AG08395 (cell line): ENCODE data around the gene NRXN3.

Source experiments
- DNase-seq: peaks from one replicate; pipeline ENCODE4 v3.0.0; 2012; ENCODE audit warnings: mixed read lengths, low spot score

NRXN3 gene

DNA sequence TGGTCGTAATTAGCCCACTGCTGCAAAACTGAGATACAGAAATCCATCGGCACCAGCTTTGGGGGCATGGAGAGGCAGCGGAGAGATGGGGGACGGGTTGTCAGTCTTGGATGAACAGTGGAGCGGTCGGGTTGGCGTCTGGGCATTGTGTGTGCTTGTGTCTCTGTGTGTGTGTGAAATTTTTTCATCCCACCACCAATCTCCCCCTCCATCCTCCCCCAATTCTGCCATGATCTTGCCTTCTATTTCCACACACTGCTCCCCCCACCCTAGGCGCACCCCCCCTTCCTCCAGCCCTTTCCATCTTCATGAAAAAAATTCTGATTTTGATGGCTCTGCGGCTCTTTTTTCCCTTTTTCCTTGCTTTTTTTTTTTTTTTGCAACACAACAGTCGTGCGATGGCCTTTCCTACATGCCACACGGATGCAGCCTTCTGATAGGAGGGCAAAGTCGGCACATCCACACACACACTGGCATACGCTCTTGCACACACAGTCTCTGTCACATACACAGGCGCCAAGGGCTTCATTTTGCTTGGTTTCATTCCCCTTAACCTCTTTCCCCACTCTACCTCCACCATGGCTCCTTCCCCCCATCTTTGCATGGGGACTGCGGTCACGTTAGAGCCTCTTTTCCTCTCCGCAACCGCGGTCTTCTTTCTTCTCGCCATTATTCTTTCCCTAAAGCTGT is 3.3 kb downstream of the NRXN3 start:
- no peak for DNase-seq

DNA sequence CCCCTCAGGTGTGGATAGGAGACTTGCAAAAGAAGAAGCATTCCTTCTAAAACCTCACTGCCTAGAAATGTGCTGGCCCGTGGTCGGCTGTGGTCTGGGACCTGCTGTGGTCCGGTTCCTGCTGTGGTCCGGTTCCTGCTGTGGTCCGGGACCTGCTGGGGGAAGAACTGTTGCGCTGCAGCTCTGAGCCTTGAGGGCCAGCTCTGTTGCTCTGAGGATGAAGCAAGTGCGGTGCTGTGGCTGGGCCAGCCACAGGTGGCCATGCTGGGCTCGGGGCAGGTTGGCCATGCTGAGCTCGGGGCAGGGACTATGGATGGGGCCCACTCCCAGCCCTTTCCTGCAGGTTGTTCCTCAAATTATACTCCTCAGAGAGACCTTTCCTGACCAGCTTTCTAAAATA is 5.2 kb downstream of the NRXN3 start:
- DNase-seq = no peak

DNA sequence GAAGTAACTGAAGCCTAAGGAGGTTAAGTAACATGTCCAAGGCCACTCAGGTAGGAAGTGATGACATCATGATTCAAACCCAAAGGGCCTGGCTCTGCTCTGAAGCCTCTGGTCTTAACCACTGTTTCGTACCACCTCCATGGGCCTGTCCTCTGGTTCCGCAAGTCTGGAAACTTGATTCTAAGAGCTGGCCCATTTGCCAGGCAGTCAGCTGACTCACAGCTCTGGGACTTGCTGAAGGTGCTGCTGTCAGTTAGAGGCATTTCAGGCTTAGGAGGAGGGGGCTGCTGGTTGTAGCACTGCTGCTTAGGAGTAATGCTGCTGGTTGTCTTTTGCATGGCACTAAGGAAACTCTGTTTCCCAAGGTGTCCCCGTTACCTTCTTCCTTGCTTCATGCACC is 7.9 kb downstream of the NRXN3 start:
- DNase-seq = no peak

DNA sequence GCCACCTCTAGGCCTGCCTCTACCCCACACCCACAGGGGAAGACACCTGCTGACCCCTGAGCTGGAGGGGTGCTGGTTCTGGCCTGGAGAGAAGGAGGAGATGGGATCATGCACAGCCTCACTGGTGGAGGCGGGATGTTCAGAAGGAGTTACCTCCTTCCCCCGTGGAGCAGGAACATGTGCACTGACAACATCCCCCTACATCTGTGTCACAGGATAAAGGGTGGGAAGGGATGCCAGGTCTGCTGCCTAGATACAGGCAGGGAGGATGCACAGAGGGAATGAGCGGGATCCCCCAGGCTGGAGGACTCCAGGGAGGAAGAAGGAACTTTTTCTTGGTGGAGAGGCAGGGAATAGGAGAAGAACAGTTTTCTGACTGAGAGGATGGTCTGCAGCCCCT is 8.8 kb downstream of the NRXN3 start:
- DNase-seq = no peak

DNA sequence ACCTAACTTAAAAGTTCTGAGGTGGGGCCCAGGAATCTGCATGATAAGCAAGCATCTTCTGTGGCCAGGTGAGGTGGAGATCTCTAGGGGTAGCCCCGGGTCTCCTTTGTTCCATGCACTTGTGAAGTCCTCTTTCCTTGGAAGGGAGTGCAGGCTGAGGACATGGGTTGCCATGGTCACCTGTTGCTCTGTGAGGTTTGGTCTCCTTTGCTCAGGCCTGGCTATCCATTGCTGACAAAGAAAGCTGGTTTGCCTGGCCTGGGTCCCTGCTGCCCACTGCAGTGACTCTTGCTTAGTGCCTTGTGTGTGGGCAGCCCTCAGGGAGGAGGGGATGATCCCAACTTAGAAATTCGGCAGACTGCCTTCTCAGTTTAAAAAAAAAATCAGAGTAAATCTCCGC is 11.1 kb downstream of the NRXN3 start:
- DNase-seq = no peak

DNA sequence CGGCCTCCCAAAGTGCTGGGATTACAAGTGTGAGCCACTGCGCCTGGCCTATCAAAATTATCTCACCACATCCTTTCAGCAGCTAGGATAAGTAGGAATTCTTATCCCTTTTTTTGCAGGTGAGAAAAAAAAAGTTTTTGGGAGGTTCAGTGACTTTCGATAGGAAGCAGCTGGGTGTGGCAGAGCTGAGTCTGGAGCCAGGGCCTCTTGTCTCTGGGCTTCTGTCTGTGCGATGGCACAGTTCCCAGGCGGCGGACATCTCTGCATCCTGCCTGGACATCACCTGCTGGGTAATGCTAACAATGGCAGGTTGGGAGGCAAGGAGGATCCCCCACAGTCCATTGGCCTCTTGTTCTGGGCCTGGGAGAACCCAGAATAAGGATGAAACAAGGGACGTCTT is 12.5 kb downstream of the NRXN3 start:
- no peak for DNase-seq

DNA sequence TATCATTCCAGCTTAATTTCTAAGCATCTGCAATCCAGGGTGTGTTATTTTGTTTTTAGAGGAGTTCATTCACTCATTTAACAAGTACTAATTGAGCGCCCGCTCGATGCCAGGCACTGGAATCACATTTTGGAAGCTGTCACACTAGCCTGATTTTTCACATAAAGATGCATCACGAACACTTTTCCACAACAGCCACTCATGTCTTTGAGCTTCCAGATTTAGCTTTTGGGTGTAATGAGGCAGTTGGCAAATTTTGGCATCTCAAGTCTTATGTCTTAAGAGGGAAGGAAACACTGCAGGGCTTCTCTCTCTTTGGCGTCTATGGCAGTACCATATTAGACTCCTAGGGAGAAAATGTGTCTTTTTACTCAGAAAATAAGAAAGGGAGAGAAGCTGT is 14.0 kb downstream of the NRXN3 start:
- DNase-seq = no peak

DNA sequence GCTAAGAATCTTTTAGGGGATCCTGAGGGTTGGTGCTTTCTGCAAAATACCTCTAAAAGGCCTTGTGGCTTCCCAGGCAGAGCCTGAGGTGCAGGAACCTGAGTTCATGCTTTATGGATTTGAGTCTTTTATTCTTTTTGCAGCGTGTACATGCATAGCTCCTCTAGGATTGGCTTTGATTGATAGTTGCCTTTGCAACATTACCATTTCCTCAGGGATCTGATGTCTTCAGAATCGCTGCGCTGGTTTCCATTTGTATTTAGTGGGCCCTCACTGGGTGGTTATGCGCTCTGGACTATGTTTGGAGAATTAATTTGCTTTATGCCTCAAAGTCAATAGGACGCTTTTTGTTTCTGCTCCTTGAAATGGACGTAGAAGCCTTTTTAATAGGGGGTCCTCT is 16.1 kb downstream of the NRXN3 start:
- no peak for DNase-seq

DNA sequence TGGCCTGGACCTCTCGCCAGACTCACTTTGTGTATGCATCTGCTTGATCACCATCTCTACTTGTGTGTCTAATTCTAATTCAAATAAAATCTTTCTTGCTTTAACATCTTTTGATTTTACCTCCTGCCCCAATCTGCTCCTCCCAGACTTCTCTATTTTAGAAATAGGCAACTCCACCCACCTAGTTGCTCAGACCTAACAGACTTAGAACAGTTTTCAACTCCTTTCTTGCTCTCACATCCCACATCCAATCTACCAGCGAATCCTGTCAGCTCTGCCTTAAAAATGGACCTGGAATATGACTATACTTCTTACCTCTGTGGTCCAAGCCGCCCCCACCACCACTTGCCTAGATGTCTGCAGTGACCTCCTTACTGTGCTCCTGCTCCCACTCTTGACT is 18.7 kb downstream of the NRXN3 start:
- no peak for DNase-seq

DNA sequence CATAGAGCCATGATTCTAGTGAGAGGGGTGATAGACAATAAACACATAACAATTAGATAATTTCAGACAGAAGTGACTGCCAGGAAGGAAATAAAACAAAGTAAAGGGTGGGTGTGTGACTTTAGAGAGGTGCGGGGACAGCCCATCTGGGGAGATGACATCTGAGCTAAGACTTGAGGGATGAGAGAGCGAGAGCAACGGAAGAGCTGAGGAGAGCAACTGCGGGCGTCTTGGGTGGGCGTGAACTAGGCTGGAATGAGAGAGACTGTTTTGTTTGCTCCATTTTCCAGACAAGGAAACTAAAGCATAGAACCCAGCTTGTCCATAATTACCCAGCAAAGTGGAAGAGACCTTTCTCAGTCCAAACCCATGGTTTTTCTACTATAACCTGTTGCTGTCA is 25.3 kb downstream of the NRXN3 start:
- no peak for DNase-seq

DNA sequence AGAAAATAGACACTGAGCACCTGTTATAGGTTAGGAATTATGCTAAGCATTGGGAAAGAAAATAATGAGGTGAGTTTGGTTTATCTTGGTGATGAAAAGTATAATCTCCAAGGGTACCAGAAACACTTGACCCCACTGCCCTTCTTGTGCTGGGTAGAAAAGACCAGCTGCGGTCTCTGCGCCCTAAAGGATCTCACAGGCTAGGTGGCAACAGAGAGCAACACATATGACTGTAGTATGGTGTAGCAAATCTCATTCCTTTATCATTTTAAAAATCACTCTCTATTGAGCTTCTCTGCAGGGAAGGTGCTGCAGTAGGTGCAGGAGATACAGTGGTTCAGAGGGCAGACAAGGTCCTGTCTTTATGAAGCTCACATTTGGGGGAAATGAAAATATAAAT is 26.1 kb downstream of the NRXN3 start:
- DNase-seq = no peak

DNA sequence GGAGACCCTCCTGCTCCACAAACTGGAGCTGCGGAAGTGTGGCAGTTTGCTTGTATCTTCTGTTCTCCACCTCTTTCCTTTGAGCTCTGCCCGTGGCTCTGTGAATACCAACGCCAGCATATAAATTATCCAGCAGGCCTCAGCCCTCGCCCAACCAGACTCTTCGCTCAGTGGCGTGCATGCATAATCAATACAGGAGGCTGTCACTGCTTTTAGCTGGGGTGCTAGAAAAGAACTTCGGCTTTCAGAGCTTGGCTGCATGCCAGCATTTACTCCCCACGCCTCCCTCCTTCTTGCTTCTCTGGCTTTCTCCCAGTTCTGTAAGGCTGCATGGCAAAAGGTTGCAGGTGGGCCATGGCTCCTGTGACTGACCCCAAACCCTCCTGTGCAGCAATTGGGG is 26.9 kb downstream of the NRXN3 start:
- DNase-seq = no peak

DNA sequence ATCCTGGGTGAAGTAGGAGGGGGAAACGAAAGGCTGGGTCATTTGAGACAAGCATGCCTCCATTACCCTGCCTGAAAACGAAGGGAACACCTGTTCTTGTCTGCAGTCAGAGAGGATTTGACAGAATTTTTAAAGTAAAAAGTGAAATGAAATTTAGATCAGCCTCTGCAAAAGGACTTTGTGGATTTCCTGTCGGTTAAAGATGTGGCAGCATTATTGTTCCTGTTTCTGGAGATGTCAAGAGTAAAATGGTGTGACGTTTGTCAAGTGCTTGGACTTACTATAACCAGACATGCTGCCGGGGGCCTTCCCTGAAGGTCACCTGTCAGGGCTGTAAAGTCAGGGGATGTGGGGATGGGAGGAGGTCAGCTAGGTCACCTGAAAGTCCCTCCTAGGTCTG is 32.0 kb downstream of the NRXN3 start:
- DNase-seq = no peak

DNA sequence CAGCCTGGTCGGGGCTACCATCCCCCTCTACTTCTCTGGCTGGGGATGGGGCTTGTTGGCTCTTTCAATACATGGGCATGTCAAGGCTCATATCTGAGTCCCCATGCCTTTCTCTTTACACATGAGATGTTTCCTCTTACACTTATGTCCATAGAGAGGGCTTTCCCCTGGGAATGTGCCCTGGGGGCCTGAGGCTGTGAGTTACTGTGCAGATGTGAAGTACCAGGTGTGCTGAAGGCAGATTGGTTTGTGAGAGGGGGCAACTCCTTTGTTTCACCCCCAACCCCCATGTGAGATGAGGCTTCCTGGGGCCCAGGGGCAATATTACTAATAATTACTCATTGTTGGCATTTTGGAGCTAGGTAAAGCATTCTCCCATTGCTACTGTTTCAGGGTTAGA is 32.8 kb downstream of the NRXN3 start:
- no peak for DNase-seq

DNA sequence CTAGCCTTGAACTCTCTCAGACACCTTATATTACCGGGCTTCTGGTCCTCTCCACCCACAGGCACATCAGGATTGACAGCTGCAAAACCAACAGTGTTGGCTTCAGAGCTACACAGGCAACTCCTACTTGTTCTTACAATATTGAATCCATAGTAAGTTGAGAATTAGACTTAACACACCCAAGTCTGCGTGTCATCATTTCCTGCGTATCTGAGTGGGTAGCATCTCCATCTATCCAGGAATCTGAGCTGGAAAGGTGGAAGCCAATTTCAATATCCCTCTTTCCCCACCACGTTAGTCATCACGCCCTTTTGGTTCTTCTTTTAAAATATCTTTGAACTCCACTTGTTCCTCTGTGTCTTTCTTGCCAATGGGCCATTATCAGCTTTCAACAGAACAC is 37.2 kb downstream of the NRXN3 start:
- DNase-seq = no peak

DNA sequence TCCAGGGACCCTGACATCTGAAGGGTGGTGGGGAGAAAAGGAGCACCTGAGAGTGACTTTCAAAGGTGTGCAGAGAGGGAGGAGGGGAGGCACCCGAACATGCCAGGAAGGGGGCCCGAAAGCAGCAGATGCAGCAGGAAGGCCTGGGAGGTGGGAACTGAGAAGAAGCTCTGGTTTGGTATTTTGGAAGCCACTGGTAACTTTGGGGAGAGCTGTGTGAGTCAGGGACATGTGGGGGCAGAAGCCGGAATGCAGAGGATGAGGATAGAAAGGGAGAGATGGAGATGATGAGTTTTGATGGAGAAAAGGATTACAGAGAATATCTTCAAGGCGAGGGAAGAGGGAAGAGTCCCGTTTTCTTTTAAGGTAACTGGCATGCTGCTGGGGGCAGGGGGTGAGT is 50.1 kb downstream of the NRXN3 start:
- no peak for DNase-seq

DNA sequence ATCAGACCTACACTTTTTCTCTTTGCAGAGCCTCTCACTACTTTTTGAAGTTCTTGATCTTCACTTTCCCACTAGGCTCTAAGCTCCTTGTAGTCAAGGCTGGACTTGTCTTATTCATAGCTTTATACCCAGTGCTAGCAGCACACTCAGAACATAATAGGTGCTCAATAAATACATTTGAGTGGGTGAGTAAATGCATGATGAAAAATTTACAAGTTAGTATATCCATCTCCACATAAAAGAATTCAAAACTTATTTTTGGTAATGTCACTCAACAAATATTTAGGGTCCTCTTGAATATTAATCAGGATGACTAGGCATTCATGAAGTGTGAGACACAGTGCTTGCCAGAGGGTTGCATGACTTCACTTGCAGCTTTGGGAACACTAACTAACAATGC is 52.6 kb downstream of the NRXN3 start:
- no peak for DNase-seq

DNA sequence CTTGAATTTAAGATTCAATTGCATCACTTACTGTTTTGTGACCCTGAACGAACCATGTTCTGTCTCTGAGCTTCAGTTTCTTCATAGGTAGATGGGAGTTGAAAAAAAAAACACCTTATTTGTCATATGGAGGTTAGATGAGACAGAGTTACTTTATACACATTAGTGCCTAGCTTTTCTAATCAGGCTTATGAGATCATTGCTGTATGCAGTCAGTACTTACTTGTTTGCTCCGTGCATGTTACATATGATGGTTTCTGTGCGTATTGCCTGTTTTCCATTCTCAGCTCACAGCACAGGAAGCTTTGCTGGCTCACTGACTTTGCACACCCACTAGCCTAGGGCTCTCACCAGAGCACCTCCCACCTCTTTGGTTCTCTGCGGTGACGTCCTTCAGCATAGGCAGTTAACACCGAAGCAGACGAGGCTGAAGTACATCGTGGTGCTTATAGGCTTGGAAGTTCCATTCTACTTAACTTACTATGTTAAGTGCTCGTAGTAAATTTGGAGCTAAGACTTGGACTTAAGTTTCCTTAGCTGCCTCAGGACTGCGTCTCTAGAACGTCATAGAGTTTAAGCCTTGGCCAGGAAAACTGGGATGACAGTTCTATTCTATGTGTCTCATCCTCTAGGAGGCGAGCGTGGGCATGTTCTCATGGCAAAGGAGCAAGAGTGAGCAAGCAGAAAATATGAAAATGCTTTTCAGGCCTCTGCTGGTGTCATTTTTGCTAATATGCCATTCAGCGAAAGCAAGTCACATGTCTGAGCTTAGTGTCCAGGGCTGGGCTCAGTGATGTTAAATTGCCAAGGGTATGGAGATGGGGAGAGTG is 57.3 kb downstream of the NRXN3 start:
- no peak for DNase-seq

DNA sequence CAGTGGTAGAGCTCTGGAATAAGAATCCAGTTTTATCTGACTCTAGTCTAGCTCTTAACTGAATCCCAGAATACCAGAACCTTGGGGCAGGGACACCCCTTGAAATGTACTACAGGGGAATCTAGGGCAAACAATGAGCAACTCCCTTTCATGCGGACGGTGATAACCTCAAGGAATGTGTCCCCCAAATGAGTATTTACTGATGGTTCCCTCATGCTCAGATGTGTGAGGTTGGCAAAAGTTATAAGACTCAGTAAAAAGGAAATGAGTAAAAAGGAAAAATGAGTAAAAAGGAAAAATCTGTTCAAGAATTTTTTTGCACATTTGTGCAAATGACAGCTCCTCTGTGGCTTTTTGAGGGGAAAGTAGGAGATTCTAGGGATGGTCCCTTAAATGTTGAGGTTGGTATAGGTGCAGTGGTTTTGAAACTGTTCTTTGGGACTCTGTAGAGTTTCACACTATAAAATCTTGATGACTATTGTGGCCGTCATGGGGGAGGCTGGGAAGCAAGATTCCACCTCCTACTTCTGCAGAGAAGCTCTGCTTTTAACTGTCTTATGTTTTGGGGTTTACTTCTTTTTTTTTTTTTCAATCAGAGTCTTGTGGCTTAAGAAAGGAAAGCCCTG is 58.6 kb downstream of the NRXN3 start:
- no peak for DNase-seq

DNA sequence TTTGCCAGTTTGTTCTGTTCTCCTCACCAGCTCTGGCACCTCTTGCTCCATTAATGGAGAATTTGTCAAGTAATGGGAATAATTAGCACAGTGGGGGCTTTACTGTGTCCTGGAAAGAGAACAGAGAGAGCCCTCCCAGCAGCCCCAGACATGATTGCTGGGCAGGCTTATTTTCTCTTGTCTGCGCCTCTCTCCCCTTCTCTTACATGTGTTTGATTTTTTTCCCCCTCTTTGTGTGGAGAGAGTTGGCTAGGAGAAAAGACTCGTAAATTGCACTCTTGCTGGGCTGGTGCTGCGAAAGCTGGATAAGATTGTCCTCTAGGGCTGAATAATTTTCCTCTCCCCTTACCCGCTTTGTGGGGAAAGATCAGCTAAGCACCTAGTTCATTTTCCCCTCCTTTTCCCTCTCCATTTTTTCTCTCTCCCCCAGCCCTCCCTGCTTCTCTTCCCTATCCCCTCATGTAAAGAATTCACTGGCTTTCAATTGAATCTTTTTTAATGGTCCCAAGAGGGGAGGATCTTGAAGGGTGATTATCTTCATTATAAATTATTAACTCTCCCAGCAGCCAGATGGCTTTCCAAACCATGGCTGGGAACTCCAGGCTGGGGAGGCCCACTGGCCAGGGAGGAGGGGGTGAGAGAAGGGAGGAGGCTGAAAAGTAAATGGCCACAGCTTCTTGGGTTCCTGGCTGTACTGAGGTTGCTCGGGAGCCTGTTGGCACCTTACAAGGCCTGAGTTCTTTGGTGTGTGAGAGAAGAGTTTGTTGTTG is 62.2 kb downstream of the NRXN3 start:
- no peak for DNase-seq

DNA sequence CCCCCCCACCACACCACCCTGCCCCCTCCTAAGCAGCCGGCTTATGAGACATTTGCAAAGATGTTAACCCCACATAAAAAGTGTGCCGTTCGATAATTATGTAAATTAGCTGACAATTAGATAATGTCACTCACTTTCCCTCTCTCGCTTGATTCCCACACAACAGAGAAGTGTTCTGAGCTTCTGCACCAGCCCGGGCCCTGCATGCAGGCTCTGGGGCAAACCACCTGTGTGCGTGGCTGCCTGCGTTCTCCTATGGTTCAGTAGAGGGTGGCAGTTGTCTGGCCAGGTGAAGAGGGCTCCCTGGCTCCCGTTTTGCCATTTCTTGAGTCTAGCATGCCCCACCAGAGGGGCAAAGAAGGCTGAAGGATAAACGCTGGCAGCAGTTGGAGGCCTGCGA is 68.0 kb downstream of the NRXN3 start:
- no peak for DNase-seq

DNA sequence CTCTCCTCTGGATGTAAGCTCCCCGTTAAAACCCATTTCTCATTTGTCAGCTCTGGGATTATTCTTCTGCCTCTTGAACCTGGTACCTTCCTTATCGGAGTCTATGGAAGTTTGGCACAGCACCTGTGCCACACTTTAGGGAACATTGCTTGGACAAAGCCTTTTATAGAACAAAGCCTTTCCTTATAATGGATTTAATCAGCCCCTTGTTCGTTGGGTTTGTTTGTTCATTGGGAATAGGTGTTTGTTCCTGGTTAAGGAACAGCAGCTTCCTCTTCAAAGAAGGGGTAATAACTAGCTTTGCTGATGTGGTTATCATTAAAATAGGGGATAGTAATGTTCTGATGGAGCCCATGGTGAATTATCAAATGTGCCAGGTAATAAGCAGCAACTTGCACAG is 70.4 kb downstream of the NRXN3 start:
- no peak for DNase-seq

DNA sequence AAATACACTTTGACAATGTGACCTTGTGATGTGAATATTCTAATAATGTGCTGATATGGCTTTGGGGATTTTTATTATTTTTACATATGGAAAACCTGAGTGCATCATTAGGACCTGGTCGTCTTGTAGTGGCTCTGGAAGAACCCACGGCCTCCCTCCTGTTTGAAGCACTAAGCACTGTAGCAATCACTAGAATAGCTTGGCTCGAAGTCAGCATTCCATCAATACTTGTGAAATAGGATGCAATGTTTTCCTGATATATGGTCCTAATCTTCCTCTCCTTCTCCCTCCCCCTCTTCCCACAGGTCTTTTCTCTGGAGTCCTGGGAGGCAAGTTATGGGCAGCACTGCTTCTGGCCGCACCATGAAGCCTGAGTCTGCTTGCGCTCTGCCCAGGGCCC is 71.9 kb downstream of the NRXN3 start:
- no peak for DNase-seq
